HL-60 (cell line): Measurements from ENCODE around the gene ADSS1.

ENCODE experiments used
- POLR2AphosphoS5 ChIP-seq: IDR thresholded peaks from 2 replicates; pipeline ENCODE4 v1.6.1; 2012; ENCODE audit warnings: low read depth
- TF ChIP-seq, protein P1 (sequence below): IDR thresholded peaks from one replicate; pipeline ENCODE4 v1.5.1; 2011; ENCODE audit warnings: low read length, control low read depth, inconsistent platforms; ENCODE audit not compliant: insufficient read depth

GRCh38 chr14:104704252-104704651 is 19.8 kb upstream of the ADSS1 start:
- TF ChIP-seq, protein P1, sequence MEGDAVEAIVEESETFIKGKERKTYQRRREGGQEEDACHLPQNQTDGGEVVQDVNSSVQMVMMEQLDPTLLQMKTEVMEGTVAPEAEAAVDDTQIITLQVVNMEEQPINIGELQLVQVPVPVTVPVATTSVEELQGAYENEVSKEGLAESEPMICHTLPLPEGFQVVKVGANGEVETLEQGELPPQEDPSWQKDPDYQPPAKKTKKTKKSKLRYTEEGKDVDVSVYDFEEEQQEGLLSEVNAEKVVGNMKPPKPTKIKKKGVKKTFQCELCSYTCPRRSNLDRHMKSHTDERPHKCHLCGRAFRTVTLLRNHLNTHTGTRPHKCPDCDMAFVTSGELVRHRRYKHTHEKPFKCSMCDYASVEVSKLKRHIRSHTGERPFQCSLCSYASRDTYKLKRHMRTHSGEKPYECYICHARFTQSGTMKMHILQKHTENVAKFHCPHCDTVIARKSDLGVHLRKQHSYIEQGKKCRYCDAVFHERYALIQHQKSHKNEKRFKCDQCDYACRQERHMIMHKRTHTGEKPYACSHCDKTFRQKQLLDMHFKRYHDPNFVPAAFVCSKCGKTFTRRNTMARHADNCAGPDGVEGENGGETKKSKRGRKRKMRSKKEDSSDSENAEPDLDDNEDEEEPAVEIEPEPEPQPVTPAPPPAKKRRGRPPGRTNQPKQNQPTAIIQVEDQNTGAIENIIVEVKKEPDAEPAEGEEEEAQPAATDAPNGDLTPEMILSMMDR, result no peak
- no peak for TF ChIP-seq POLR2AphosphoS5
